Thyroid gland (tissue), 4 donors: Measurements from ENCODE around the gene MIER2. TPM values are rescaled to one million over a fixed set of nuclear protein-coding genes. Genes with fewer than 3 reads are reported as not detected.

ENCODE experiments used
- DNase-seq, 2 donors: peaks; one replicate each; pipeline ENCODE4 v3.0.0-alpha.2; 2019
- H3K27ac ChIP-seq, 3 donors: fragments of 200-600 bp; sonication (generic); 1 replicate in 2 of 3; 2 replicates in 1 of 3; pipeline ENCODE4 v1.5.1; 2016 to 2019; ENCODE audit warnings: mild to moderate bottlenecking in 1 of 3, moderate library complexity in 1 of 3
- H3K27me3 ChIP-seq: fragments of 200-600 bp; sonication (generic); one replicate; pipeline ENCODE4 v1.5.1; 2019
- H3K36me3 ChIP-seq, 2 donors: fragments of 200-600 bp; sonication (generic); one replicate each; pipeline ENCODE4 v1.5.1; 2016 to 2019
- H3K4me1 ChIP-seq, 2 donors: fragments of 200-600 bp; sonication (generic); one replicate each; pipeline ENCODE4 v1.5.1; 2017 to 2019
- H3K4me3 ChIP-seq, 3 donors: fragments of 200-600 bp; sonication (generic); replicated peaks in 1 of 3; 1 replicate in 2 of 3; 2 replicates in 1 of 3; pipeline ENCODE4 v1.5.1; 2016; ENCODE audit warnings: mild to moderate bottlenecking in 1 of 3
- H3K9me3 ChIP-seq: fragments of 200-600 bp; sonication (generic); one replicate; pipeline ENCODE4 v1.5.1; 2017
- POLR2A ChIP-seq, 2 donors: fragments of 450-650 bp; IDR thresholded peaks; one replicate each; pipeline ENCODE4 v1.6.1; 2017; ENCODE audit warnings: antibody characterized with exemption in 2 of 2, mild to moderate bottlenecking in 2 of 2, moderate library complexity in 1 of 2
- WGBS, 2 donors: methylation state at CpG; one replicate each; pipeline ENCODE4 v1.1.5; 2017; 5-methylcytosine and 5-hydroxymethylcytosine counted together
- intact Hi-C: fragments of 100-400 bp; cut with DNase I; formaldehyde crosslinking; loops from one replicate; pipeline ENCODE4 v1.15.1; 2023
- total RNA-seq, 4 donors: library from RNA; depleted of rRNA; stranded (reverse); fragments of >200 nt; gene quantifications; one replicate each; pipeline ENCODE4 v1.2.3, GENCODE V29; 2016
- TF ChIP-seq, protein P1 (sequence below), 6 experiments: fragments of 200-600 bp in 3 of 6; fragments of 450-650 bp in 3 of 6; sonication (generic) in 3 of 6; IDR thresholded peaks; one replicate each; pipeline ENCODE4 v1.5.1; 2016 to 2019; ENCODE audit warnings: antibody characterized with exemption in 6 of 6, mild to moderate bottlenecking in 2 of 6, inconsistent platforms in 1 of 6, moderate library complexity in 1 of 6

MIER2 gene
- total RNA-seq, 4 donors from 2014 or later = 9.0 to 20.1 (median 11.2) TPM

GRCh38 chr19:318509-318774 lies 26.2 kb downstream of the MIER2 start:
- Histone ChIP-seq H3K4me1 (no peaks in the 10 kb centered on the region), H3K9me3 (no peaks in the 10 kb centered on the region), H3K36me3 (peaks cover 7% of the 10 kb centered on the region in 2 donors), H3K27ac (no peak overlapping the region), H3K27me3 (no peaks in the 10 kb centered on the region), H3K4me3 (no peak overlapping the region)
- WGBS, 2 donors = 96% methylated on average over 5 of the region's 5 CpGs
- DNase-seq = no peak
- intact Hi-C loops = no loop called here
- TF ChIP-seq POLR2A (IDR thresholded peaks at IDR 0.05) = no peak
- TF ChIP-seq, protein P1, sequence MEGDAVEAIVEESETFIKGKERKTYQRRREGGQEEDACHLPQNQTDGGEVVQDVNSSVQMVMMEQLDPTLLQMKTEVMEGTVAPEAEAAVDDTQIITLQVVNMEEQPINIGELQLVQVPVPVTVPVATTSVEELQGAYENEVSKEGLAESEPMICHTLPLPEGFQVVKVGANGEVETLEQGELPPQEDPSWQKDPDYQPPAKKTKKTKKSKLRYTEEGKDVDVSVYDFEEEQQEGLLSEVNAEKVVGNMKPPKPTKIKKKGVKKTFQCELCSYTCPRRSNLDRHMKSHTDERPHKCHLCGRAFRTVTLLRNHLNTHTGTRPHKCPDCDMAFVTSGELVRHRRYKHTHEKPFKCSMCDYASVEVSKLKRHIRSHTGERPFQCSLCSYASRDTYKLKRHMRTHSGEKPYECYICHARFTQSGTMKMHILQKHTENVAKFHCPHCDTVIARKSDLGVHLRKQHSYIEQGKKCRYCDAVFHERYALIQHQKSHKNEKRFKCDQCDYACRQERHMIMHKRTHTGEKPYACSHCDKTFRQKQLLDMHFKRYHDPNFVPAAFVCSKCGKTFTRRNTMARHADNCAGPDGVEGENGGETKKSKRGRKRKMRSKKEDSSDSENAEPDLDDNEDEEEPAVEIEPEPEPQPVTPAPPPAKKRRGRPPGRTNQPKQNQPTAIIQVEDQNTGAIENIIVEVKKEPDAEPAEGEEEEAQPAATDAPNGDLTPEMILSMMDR (IDR thresholded peaks at IDR 0.05) = no peak

GRCh38 chr19:317710-318508 lies 26.7 kb downstream of the MIER2 start:
- no peak for TF ChIP-seq POLR2A (IDR thresholded peaks at IDR 0.05)
- TF ChIP-seq, protein P1 (IDR thresholded peaks at IDR 0.05) = no peak
- 92 to 96% methylated on average over 10 of the region's 10 CpGs for whole genome bisulfite sequencing, 2 donors
- Histone ChIP-seq H3K4me1 (no peaks in the 10 kb centered on the region), H3K4me3 (no peak overlapping the region), H3K27ac (no peak overlapping the region), H3K27me3 (no peaks in the 10 kb centered on the region), H3K9me3 (no peaks in the 10 kb centered on the region), H3K36me3 (peaks cover 7 to 11% of the 10 kb centered on the region in 2 donors)
- intact Hi-C loops = no loop called here
- no peak for DNase-seq

- H3K4me1 ChIP-seq = no peaks in the 10 kb centered on the region
- intact Hi-C loops = no loop called here
- peaks cover 15 to 16% of the 10 kb centered on the region in 2 donors for H3K36me3 ChIP-seq
- no peaks in the 10 kb centered on the region for H3K27me3 ChIP-seq
- no peak for DNase-seq
- WGBS, 2 donors = 73 to 83% methylated on average over 8 of the region's 8 CpGs
- TF ChIP-seq POLR2A (IDR thresholded peaks at IDR 0.05) = no peak
- TF ChIP-seq, protein P1 (IDR thresholded peaks at IDR 0.05) = no peak
- H3K4me3 ChIP-seq = no peak overlapping the region
- no peaks in the 10 kb centered on the region for H3K9me3 ChIP-seq
- H3K27ac ChIP-seq = no peak overlapping the region
Measured at GRCh38 chr19:315811-316210, 28.8 kb downstream of the MIER2 start.

DNA sequence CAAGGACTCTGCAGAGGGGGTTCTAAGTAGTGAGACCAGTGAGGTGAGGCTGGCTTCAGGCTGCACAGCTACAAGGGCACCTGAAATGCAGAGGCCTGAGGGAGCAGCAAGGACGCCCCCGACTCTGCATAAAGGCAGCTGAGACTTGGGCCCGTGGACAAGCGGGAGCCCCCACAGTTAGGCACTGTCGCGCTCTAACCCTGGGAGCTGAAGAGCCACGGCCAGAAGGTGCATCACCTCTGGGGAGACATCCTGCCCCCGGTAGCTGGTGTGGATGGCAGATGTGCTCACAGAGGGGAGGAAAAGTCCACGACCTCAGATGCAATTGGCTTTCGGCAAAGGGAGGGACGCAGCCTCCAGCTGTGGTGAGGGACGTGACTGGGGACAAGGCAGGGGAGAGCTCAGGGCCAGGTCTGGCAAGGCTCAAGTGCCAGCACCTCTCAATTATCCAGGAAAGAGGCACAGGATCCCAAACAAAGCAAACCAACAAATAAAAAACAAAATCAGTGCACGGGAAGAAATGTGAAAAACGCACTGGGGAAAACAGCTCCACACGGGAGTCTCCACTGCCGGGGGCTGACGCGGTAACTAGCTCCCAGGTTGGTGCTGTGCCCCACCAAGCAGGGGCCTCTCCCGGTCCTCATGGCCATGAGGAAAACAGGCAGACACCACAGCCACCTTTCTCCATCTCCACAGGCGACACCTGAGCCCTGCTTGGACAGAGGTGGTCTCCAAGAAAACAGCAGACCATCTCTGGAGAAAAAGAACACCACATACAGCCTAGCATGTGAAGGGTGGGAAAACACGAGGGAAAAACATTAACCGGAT lies 30.4 kb downstream of the MIER2 start:
- Histone ChIP-seq H3K4me1 (no peaks in the 10 kb centered on the region), H3K27me3 (no peaks in the 10 kb centered on the region), H3K9me3 (no peaks in the 10 kb centered on the region), H3K4me3 (no peak overlapping the region), H3K36me3 (peaks cover 15 to 18% of the 10 kb centered on the region in 2 donors), H3K27ac (no peak overlapping the region)
- WGBS, 2 donors = 86 to 92% methylated on average over 18 to 19 of the region's 22 CpGs
- no peak for TF ChIP-seq POLR2A (IDR thresholded peaks at IDR 0.05)
- TF ChIP-seq, protein P1 (IDR thresholded peaks at IDR 0.05) = no peak
- intact Hi-C loops = no loop called here
- DNase-seq = no peak
